Measurements from ENCODE around the gene ZMYM2.

Gene ZMYM2

DNA sequence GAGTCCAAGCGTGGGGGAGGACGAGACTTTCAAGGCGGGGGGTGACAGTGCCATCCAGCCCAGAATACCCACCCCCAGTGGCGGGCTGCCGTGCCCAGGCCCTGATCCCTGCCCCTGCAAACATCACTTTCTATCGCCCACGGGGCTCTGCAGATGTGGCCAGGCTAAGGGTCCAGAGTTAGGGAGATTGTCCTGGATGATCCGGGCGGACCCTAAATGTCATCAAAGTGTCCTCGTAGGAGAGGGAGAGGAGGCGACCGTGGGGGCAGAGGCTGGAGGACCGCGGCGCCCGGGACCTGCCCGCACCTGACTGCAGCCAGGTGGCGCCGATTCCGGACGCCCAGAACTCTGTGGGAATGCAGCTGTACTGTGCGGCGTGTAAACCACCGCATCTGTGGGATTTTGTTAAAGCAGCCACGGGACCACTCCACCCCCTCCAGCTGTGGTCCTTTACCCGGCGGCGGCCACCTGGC is 170.0 kb downstream of the ZMYM2 start:
- TF ChIP-seq, protein P1, sequence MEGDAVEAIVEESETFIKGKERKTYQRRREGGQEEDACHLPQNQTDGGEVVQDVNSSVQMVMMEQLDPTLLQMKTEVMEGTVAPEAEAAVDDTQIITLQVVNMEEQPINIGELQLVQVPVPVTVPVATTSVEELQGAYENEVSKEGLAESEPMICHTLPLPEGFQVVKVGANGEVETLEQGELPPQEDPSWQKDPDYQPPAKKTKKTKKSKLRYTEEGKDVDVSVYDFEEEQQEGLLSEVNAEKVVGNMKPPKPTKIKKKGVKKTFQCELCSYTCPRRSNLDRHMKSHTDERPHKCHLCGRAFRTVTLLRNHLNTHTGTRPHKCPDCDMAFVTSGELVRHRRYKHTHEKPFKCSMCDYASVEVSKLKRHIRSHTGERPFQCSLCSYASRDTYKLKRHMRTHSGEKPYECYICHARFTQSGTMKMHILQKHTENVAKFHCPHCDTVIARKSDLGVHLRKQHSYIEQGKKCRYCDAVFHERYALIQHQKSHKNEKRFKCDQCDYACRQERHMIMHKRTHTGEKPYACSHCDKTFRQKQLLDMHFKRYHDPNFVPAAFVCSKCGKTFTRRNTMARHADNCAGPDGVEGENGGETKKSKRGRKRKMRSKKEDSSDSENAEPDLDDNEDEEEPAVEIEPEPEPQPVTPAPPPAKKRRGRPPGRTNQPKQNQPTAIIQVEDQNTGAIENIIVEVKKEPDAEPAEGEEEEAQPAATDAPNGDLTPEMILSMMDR (conservative IDR thresholded peaks at IDR 0.05) = peak; percentile 27
- TF ChIP-seq ZFX (IDR thresholded peaks at IDR 0.05) = no peak
- H3K27ac ChIP-seq = no peak overlapping the region

DNA sequence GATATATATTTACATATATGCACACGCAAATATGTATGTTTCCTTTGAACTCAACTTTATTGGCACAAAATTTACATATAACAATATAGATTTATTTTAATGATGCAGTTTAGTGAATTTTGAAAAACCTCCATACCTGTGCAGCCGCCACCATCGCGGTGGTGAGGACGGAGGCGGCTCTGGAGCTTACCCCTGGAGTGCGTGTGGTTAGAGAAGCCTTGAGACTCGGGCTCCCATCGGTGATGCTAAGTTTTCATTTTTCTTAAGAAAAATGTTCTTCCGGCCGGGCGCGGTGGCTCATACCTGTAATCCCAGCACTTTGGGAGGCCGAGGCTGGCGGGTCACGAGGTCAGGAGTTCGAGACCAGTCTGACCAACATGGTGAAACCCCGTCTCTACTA is 170.5 kb downstream of the ZMYM2 start:
- TF ChIP-seq, protein P1 (conservative IDR thresholded peaks at IDR 0.05) = no peak
- H3K27ac ChIP-seq = no peak overlapping the region

DNA sequence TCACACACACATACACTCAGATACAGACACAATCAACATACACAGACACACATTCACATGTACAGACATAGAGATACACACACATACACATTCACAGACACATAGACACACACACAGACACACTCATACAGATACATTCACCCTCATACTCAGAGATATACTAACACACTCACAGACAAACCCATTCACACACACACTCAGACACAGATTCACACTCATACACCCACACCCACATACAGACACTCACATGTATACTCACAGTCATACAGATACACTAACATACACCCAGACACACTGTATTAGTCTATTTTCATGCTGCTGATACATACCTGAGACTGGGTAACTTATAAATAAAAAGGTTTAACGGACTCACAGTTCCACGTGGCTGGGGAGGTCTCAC is 171.5 kb downstream of the ZMYM2 start:
- TF ChIP-seq, protein P1 (conservative IDR thresholded peaks at IDR 0.05) = no peak
- no peak for TF ChIP-seq ZFX (IDR thresholded peaks at IDR 0.05)
- H3K27ac ChIP-seq = no peak overlapping the region

DNA sequence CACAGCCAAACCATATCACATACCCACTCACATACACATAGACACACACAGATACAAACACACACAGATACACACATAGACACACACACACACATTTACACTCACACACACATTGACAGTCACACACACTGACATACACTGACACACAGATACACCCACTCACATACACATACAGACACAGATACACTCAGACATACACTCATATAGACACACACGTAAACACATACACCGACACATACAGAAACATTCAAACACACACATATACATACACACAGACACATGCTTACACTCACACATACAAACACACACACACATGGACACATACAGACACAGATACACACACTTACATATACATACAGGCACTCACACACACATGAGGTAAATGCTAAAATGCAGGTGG is 172.1 kb downstream of the ZMYM2 start:
- no peak overlapping the region for H3K27ac ChIP-seq
- no peak for TF ChIP-seq ZFX (IDR thresholded peaks at IDR 0.05)
- TF ChIP-seq, protein P1 (conservative IDR thresholded peaks at IDR 0.05) = no peak

DNA sequence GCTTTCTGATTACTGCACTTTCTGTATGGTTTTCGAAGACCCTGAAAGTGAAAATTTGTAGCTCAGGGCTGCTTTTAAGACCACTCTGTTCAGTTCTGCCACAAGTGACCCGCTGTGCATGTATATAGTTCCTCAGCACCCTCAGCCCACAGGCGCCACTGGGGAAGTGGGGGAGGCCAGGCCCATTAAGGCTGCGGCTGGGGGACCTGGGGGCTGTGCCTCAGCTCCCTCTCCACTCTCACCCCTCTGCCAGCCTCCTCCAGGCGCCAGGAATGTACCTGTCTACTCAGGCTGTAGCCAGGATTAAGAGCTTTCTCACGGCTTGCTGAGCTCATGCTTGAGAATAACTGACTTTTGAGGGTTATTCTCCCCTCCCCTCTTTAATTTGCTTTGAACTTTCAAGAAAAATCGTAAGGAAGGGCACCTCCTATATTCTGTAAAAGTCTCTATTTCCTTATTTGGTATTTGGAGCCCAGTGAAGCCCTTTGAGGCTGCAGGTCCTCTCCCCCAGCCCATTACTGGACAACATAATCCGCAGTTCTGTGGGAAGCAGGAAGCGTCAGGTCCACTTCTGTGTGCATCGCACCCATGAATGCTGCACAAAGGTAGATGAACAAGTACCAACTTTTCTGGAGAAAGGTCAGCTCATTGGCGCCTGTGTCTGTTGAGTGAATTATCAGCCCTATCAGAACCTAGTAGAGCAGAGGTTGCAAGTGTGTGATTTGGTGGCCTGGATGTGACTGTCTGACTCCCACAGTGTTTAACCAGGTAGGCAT is 172.7 kb downstream of the ZMYM2 start:
- no peak overlapping the region for H3K27ac ChIP-seq
- TF ChIP-seq, protein P1 (conservative IDR thresholded peaks at IDR 0.05) = no peak
- TF ChIP-seq ZFX (IDR thresholded peaks at IDR 0.05) = no peak

DNA sequence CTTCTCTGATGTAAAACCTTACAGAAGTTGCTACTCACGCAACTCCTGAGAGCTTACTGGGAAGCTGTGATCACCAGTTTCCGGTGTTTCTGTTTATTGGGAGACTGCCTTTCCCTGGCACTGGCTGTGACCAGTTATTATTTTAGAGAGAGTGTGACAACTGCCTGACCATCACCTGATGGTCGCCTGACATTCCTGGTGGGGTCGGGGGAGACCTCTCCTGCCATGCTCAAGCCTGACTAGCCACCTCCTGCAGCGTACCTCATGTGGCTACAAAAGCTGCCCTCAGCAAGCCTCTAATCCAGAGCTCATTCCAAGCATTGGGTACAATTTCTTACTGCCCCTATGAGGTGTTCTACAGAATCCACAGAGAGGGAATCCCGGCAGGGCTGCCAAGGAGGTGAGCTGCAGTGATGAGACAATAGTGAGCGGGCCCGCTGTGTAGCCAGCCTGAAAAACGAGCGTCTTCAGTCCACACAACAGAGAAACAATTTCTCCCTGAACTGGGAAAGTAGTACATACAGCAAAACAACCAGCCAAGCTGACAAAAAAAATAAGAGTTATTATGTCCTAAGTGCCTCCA is 173.6 kb downstream of the ZMYM2 start:
- H3K27ac ChIP-seq = no peak overlapping the region
- TF ChIP-seq, protein P1 (conservative IDR thresholded peaks at IDR 0.05) = no peak
- TF ChIP-seq ZFX (IDR thresholded peaks at IDR 0.05) = no peak

DNA sequence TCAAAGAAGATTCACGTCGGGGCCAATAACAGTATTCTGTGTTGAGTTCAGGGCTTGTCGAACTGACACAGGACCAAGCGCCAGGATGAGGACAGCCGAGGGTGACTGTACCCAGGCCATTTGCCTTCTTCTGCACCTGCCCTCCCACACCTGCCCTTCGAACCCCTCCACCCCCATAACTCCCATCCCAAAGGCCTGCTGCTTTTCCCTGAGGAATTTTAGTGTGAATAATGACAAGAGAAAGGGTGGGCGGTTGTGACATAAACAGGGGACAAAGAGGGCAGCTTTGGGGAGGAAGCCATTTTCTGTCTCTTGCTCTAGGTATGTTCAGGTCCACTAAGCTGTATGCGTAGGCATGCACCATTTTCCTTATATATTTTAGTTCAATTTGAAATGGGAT is 176.2 kb downstream of the ZMYM2 start:
- TF ChIP-seq ZFX (IDR thresholded peaks at IDR 0.05) = no peak
- TF ChIP-seq, protein P1 (conservative IDR thresholded peaks at IDR 0.05) = no peak
- no peak overlapping the region for H3K27ac ChIP-seq
